GM12892 (cell line): Measurements from ENCODE around the gene SUPT3H.

Experiments
- POLR2A ChIP-seq: IDR thresholded peaks from 2 replicates; pipeline ENCODE4 v1.6.1; 2011; ENCODE audit warnings: low read depth, low read length, control low read depth
- POLR2AphosphoS5 ChIP-seq: IDR thresholded peaks from 2 replicates; pipeline ENCODE4 v1.6.1; 2011; ENCODE audit warnings: low read depth, low read length, control low read depth
- TAF1 ChIP-seq: IDR thresholded peaks from 2 replicates; pipeline ENCODE4 v1.6.1; 2011; ENCODE audit warnings: low read depth, mild to moderate bottlenecking, control low read depth, low read length, borderline replicate concordance

DNA sequence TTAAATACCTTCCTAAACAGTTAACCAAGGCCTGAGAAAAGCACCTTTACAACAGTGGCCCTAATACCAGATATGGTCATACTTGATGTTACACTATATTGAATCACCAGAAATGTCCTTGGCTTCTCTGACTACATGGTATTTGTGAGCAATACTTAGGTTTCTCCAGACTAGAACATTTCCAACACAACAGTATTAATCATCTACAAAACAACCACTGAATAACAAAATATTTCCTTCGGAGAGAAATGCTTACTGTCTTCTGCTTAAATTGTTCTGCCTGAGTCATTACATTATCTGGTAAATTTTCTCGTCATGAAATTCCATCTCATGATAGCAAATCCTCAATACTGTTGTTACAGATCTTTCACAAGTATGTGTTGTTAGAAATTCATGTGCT is 302.5 kb downstream of the SUPT3H start:
- TF ChIP-seq TAF1 (no peak), POLR2AphosphoS5 (no peak), POLR2A (no peak)
